ENCODE data around the gene ING3.
"Not testable (repeated sequence)": the region's sequence is repeated elsewhere in the genome, so short reads cannot be mapped to it uniquely, and the experiment has no call there.

The ING3 gene

DNA sequence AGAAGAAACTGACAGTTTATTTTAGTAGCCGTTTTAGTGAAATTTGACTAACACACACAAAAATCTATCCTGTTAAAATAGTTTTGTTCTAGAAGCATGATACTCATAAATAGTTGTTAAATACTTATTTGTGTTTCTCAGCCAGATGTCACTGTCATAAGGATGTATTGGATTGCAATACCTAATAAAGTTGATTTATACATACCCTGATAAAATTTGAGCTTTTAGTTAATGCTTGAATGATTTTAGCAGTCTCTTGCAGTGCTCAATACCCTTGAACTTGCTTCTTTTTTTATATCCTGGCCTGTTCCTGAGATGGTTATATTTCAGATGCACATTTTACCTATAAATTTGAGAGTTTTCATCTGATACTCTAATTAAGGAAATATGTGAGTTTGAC is 10.1 kb downstream of the ING3 start:
- in situ Hi-C loops (cut with HindIII; ENCODE audit: low pct_unique_long_range_greater_than_20kb, low sequenced_read_pairs): no loop called here
- TF ChIP-seq JUND (IDR thresholded peaks at IDR 0.05; ENCODE audit: low read depth): no peak
- DNase-seq (ENCODE audit: low read depth in 1 of 2, low spot score in 1 of 2): no peak

- in situ Hi-C loops (cut with HindIII; ENCODE audit: low pct_unique_long_range_greater_than_20kb, low sequenced_read_pairs): no loop called here
- no peak for TF ChIP-seq JUND (IDR thresholded peaks at IDR 0.05; ENCODE audit: low read depth)
- DNase-seq (ENCODE audit: low read depth in 1 of 2, low spot score in 1 of 2): no peak
Observed at GRCh38 chr7:120961638-120962173, 11.1 kb downstream of the ING3 start.

DNA sequence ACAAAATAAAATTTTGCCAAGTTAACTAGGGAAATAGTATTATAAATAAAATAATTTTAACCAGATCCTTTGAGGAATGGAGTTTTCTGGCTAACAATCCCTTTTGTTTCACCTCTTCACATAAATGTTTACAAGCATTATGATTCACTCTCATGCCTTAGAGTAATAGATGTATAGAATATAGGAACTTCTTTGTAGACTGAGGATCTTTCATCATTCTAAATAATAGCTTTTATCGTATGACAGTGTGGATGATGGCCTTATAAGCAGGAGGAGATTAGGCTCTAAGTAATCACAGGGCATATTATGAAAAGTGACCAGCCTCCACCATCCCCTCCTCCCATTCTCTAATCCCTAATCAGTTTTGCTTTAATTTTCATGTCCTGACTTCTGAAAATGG is 13.5 kb downstream of the ING3 start:
- no peak for DNase-seq (ENCODE audit: low read depth in 1 of 2, low spot score in 1 of 2)
- in situ Hi-C loops (cut with HindIII; ENCODE audit: low pct_unique_long_range_greater_than_20kb, low sequenced_read_pairs): no loop called here
- TF ChIP-seq JUND (IDR thresholded peaks at IDR 0.05; ENCODE audit: low read depth): no peak

DNA sequence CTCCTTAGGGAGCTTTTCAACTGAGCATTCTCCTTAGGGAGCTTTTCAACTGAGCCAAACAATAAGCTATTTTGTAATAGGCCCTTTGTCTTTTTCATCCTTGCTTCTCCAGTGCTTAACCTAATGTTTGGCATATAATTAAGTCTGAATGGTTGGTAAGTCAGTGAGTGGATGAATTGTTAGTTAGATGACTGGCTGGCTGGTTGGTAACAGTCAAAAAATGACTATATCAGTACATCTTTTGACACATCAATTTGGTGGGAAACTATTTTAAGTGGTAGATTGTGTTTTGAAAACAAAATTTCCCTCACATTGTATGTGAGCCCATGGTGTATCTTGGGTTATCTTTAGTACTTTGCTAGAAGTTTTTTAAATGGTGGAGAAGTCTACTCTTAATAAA is 16.4 kb downstream of the ING3 start:
- in situ Hi-C loops (cut with HindIII; ENCODE audit: low pct_unique_long_range_greater_than_20kb, low sequenced_read_pairs): no loop called here
- no peak for DNase-seq (ENCODE audit: low read depth in 1 of 2, low spot score in 1 of 2)

DNA sequence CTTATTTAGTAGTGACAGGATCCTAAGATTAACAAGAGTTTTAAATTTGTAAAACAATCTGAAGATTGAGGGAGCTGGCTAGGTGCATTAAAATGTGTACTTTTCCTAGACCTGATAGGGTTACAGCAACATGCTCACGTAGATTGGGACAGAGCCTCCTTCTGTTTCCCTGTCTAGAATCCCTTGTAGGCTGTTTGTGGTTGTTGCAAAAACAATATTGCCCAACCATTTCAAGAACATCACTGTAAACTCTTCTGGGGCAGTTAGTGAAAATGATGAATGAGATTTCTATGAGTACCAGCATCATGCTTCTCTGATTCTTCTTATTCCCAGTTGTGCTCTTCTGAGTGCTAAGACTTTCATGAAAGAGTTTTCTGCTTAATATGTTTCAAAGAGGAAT is 23.3 kb downstream of the ING3 start:
- DNase-seq (ENCODE audit: low read depth in 1 of 2, low spot score in 1 of 2): no peak
- in situ Hi-C loops (cut with HindIII; ENCODE audit: low pct_unique_long_range_greater_than_20kb, low sequenced_read_pairs): no loop called here
- TF ChIP-seq JUND (IDR thresholded peaks at IDR 0.05; ENCODE audit: low read depth): no peak

More for the DNA sequence above, 16.4 kb downstream of the ING3 start:
- TF ChIP-seq JUND (IDR thresholded peaks at IDR 0.05; ENCODE audit: low read depth): no peak

- no peak for DNase-seq (ENCODE audit: low read depth in 1 of 2, low spot score in 1 of 2)
- TF ChIP-seq JUND (IDR thresholded peaks at IDR 0.05; ENCODE audit: low read depth): no peak
- in situ Hi-C loops (cut with HindIII; ENCODE audit: low pct_unique_long_range_greater_than_20kb, low sequenced_read_pairs): no loop called here
Observed at GRCh38 chr7:120979765-120980499, 29.4 kb downstream of the ING3 start.

GRCh38 chr7:120981117-120981516 is 30.5 kb downstream of the ING3 start:
- DNase-seq (ENCODE audit: low read depth in 1 of 2, low spot score in 1 of 2): no peak
- TF ChIP-seq JUND (IDR thresholded peaks at IDR 0.05; ENCODE audit: low read depth): no peak

GRCh38 chr7:120981888-120982615 is 31.5 kb downstream of the ING3 start:
- TF ChIP-seq JUND (IDR thresholded peaks at IDR 0.05; ENCODE audit: low read depth): no peak
- no peak for DNase-seq (ENCODE audit: low read depth in 1 of 2, low spot score in 1 of 2)
- in situ Hi-C loops (cut with HindIII; ENCODE audit: low pct_unique_long_range_greater_than_20kb, low sequenced_read_pairs): no loop called here

More at GRCh38 chr7:120981117-120981516, 30.5 kb downstream of the ING3 start:
- in situ Hi-C loops (cut with HindIII; ENCODE audit: low pct_unique_long_range_greater_than_20kb, low sequenced_read_pairs): no loop called here

DNA sequence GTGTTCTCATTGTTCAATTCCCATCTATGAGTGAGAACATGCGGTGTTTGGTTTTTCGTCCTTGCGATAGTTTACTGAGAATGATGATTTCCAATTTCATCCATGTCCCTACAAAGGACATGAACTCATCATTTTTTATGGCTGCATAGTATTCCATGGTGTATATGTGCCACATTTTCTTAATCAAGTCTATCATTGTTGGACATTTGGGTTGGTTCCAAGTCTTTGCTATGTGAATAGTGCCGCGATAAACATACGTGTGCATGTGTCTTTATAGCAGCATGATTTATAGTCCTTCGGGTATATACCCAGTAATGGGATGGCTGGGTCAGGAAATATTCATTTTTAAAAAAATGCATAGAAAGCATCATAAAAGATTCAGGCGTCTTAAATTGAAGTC is 33.0 kb downstream of the ING3 start:
- in situ Hi-C loops (cut with HindIII; ENCODE audit: low pct_unique_long_range_greater_than_20kb, low sequenced_read_pairs); DNase-seq (ENCODE audit: low read depth in 1 of 2, low spot score in 1 of 2): not testable (repeated sequence)

DNA sequence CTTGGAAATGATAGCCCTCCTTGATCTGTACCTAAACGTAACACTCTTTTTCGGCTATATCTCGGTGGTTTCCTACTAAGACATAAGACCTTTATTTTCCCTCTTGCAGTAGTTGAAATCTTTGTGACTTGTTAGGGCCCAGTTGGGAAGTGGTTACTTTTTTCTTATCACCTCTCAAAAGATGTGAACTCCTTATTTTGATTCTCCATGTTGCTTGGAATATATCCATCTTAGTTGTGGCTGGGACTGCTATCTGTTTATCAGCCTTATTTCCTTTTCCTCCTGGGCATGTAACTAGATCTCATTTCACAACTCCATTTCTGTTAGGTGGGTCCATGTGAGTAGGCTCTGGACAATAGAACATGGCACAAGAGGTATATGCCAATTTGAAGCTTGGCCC is 33.8 kb downstream of the ING3 start:
- TF ChIP-seq JUND (IDR thresholded peaks at IDR 0.05; ENCODE audit: low read depth): no peak
- DNase-seq (ENCODE audit: low read depth in 1 of 2, low spot score in 1 of 2): no peak
- in situ Hi-C loops (cut with HindIII; ENCODE audit: low pct_unique_long_range_greater_than_20kb, low sequenced_read_pairs): no loop called here

- TF ChIP-seq JUND (IDR thresholded peaks at IDR 0.05; ENCODE audit: low read depth): no peak
- no peak for DNase-seq (ENCODE audit: low read depth in 1 of 2, low spot score in 1 of 2)
Observed at GRCh38 chr7:120985130-120985758, 34.7 kb downstream of the ING3 start.

DNA sequence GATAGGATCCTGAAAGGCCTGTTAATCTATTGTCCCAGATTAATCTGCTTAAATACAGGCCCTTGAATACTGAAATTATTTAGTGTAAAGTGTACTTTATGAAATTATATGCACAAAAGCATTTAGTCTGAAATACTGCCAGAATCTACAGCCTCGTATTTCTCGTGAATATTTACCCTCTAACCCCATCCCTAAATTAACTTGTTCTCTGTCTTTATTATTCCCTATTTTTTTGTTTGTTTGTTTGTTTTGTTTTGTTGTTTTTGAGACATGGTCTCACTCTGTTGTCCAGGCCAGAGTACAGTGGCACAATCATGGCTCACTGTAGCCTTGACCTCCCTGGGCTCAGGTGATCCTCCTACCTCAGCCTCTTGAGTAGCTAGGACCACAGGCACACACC is 35.3 kb downstream of the ING3 start:
- TF ChIP-seq JUND (IDR thresholded peaks at IDR 0.05; ENCODE audit: low read depth): no peak
- in situ Hi-C loops (cut with HindIII; ENCODE audit: low pct_unique_long_range_greater_than_20kb, low sequenced_read_pairs): no loop called here
- DNase-seq (ENCODE audit: low read depth in 1 of 2, low spot score in 1 of 2): no peak

More at GRCh38 chr7:120985130-120985758, 34.7 kb downstream of the ING3 start:
- in situ Hi-C loops (cut with HindIII; ENCODE audit: low pct_unique_long_range_greater_than_20kb, low sequenced_read_pairs): no loop called here

DNA sequence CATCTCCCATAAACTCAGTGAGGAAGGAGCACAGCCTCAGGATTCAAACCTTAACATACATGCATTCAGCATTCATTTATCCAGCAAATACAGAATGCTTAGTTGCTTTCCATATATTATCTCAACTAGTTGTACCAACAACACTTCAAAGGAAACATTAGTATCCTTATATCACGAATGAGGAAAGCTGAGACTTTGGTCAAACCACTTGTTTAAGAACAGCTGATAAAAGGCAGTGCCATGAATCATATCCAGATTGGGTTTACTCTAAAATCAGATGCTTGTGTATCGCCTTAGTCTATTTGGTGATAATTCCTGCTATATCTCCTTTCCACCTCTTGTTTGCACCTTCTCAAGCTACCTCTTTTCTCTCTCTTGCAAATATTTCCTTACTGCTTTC is 36.1 kb downstream of the ING3 start:
- in situ Hi-C loops (cut with HindIII; ENCODE audit: low pct_unique_long_range_greater_than_20kb, low sequenced_read_pairs): no loop called here
- TF ChIP-seq JUND (IDR thresholded peaks at IDR 0.05; ENCODE audit: low read depth): no peak
- no peak for DNase-seq (ENCODE audit: low read depth in 1 of 2, low spot score in 1 of 2)
